HepG2 (cell line): ENCODE results near the gene SF3A2. TPM values are rescaled to one million over a fixed set of nuclear protein-coding genes. Genes with fewer than 3 reads are reported as not detected.

ENCODE experiments used
- AGO2 ChIP-seq: fragments of 200-400 bp; formaldehyde crosslinking; optimal IDR thresholded peaks from 2 replicates; pipeline ENCODE3; 2017; ENCODE audit warnings: mild to moderate bottlenecking, low read depth, low read length, moderate library complexity
- CBFB ChIP-seq: sonication (generic); formaldehyde crosslinking; IDR thresholded peaks from 2 replicates; pipeline ENCODE4 v1.4.0; 2020; ENCODE audit warnings: missing genetic modification reagents
- CENPT ChIP-seq: sonication (generic); formaldehyde crosslinking; IDR thresholded peaks from 2 replicates; pipeline ENCODE4 v1.8.0; 2022; ENCODE audit warnings: low read depth, mild to moderate bottlenecking, moderate library complexity, missing genetic modification reagents
- FOXK2 ChIP-seq: fragments of 450-650 bp; IDR thresholded peaks from 2 replicates; pipeline ENCODE4 v1.6.1; 2016
- GMEB2 ChIP-seq: IDR thresholded peaks from 2 replicates; pipeline ENCODE4 v1.6.1; 2016; ENCODE audit warnings: missing biosample characterization, missing genetic modification reagents, low read depth
- HIVEP1 ChIP-seq: sonication (generic); formaldehyde crosslinking; IDR thresholded peaks from 2 replicates; pipeline ENCODE4 v1.4.0; 2020; ENCODE audit warnings: mild to moderate bottlenecking, missing genetic modification reagents
- KLF6 ChIP-seq: IDR thresholded peaks from 2 replicates; pipeline ENCODE4 v1.8.0; 2016; ENCODE audit warnings: missing biosample characterization, missing genetic modification reagents
- MZF1 ChIP-seq: sonication (generic); formaldehyde crosslinking; IDR thresholded peaks from 2 replicates; pipeline ENCODE4 v1.8.1; 2023; ENCODE audit warnings: mild to moderate bottlenecking, missing genetic modification reagents, borderline replicate concordance
- NR1H2 ChIP-seq: sonication (generic); formaldehyde crosslinking; IDR thresholded peaks from 2 replicates; pipeline ENCODE4 v1.8.1; 2022; ENCODE audit warnings: low read depth, missing genetic modification reagents, borderline replicate concordance
- NR3C1 ChIP-seq: sonication (generic); formaldehyde crosslinking; IDR thresholded peaks from 2 replicates; pipeline ENCODE4 v1.4.0; 2020; ENCODE audit warnings: missing genetic modification reagents
- PATZ1 ChIP-seq: sonication (generic); formaldehyde crosslinking; IDR thresholded peaks from 2 replicates; pipeline ENCODE4 v1.4.0; 2020; ENCODE audit warnings: missing genetic modification reagents
- RARA ChIP-seq: IDR thresholded peaks from 2 replicates; pipeline ENCODE4 v1.6.1; 2016; ENCODE audit warnings: missing genetic modification reagents, missing compliant biosample characterization
- SALL2 ChIP-seq: sonication (generic); formaldehyde crosslinking; IDR thresholded peaks from 2 replicates; pipeline ENCODE4 v1.8.1; 2023; ENCODE audit warnings: mild to moderate bottlenecking, missing genetic modification reagents, inconsistent platforms
- SIN3B ChIP-seq: fragments of 150-350 bp; IDR thresholded peaks from 2 replicates; pipeline ENCODE4 v1.6.1; 2014; ENCODE audit warnings: low read length
- ZBTB33 ChIP-seq: sonication (generic); formaldehyde crosslinking; IDR thresholded peaks from 2 replicates; pipeline ENCODE4 v1.4.0; 2020; ENCODE audit warnings: missing genetic modification reagents
- ZBTB8A ChIP-seq: sonication (generic); formaldehyde crosslinking; IDR thresholded peaks from 2 replicates; pipeline ENCODE4 v1.4.0; 2020; ENCODE audit warnings: mild to moderate bottlenecking, low read depth, missing genetic modification reagents, borderline replicate concordance
- ZMYM3 ChIP-seq: sonication (generic); formaldehyde crosslinking; IDR thresholded peaks from 2 replicates; pipeline ENCODE4 v1.5.1; 2020; ENCODE audit warnings: mild to moderate bottlenecking, missing genetic modification reagents
- ZNF230 ChIP-seq: sonication (generic); formaldehyde crosslinking; IDR thresholded peaks from 2 replicates; pipeline ENCODE4 v1.4.0; 2020; ENCODE audit warnings: mild to moderate bottlenecking, missing genetic modification reagents
- ZNF33B ChIP-seq: sonication (generic); formaldehyde crosslinking; IDR thresholded peaks from 2 replicates; pipeline ENCODE4 v1.5.1; 2020; ENCODE audit warnings: mild to moderate bottlenecking, missing genetic modification reagents
- ZNF367 ChIP-seq: sonication (generic); formaldehyde crosslinking; IDR thresholded peaks from 2 replicates; pipeline ENCODE4 v1.4.0; 2020; ENCODE audit warnings: missing genetic modification reagents, borderline replicate concordance
- ZNF691 ChIP-seq: sonication (generic); formaldehyde crosslinking; IDR thresholded peaks from 2 replicates; pipeline ENCODE4 v1.4.0; 2020; ENCODE audit warnings: missing genetic modification reagents, low read depth, mild to moderate bottlenecking, borderline replicate concordance
- ZNF775 ChIP-seq: sonication (generic); formaldehyde crosslinking; IDR thresholded peaks from 2 replicates; pipeline ENCODE4 v1.4.0; 2020; ENCODE audit warnings: missing genetic modification reagents, mild to moderate bottlenecking, moderate library complexity, borderline replicate concordance
- ZSCAN12 ChIP-seq: sonication (generic); formaldehyde crosslinking; IDR thresholded peaks from 2 replicates; pipeline ENCODE4 v1.9.0; 2021; ENCODE audit warnings: mild to moderate bottlenecking, missing genetic modification reagents
- polyA plus RNA-seq, 8 experiments: library from polyadenylated mRNA; depleted of rRNA in 3 of 8; stranded (reverse) in 7 of 8; unstranded in 1 of 8; fragments of >200 nt; fragmentation: Illumina TruSeq in 4 of 8; extraction: Trizol in 4 of 8; gene quantifications; 2 replicates each; pipeline versions ENCODE4 v1.2.1 to v1.2.3, GENCODE V29; 2011 to 2016; ENCODE audit warnings: low read depth in 4 of 8, missing spikeins in 1 of 8, mixed read lengths in 1 of 8; ENCODE audit not compliant: insufficient read depth in 1 of 8
- total RNA-seq, 5 experiments: library from RNA; depleted of rRNA; stranded (reverse); fragments of >200 nt; fragmentation: Illumina TruSeq; extraction: Trizol; gene quantifications; 2 replicates each; pipeline ENCODE4 v1.2.3, GENCODE V29; 2016; ENCODE audit warnings: low read depth in 1 of 5

The SF3A2 gene
- total and polyA plus RNA-seq, 2 of the 13 experiments (the other 11 are each of a cell fraction or from before 2014, with no cell fraction given): 8.6 to 8.8 TPM

- no peak for TF ChIP-seq ZBTB33 (CRISPR knock-in tag)
- TF ChIP-seq KLF6 (CRISPR knock-in tag): peak; percentile 66; the same call in 1 of the 2 replicates
- TF ChIP-seq GMEB2 (CRISPR knock-in tag): no peak
- TF ChIP-seq ZBTB8A (CRISPR knock-in tag): no peak
- TF ChIP-seq PATZ1 (CRISPR knock-in tag): peak; percentile 86
- TF ChIP-seq HIVEP1 (CRISPR knock-in tag): no peak; the same call in 1 of the 2 replicates
- TF ChIP-seq ZNF367 (CRISPR knock-in tag): no peak
- 0 out of 2 replicates have a peak, but pooled peaks have one; percentile 23 for TF ChIP-seq NR1H2 (CRISPR knock-in tag)
- TF ChIP-seq ZNF691 (CRISPR knock-in tag): no peak
- no peak for TF ChIP-seq ZSCAN12 (CRISPR knock-in tag)
- no peak for TF ChIP-seq ZNF230 (CRISPR knock-in tag)
- 0 out of 2 replicates have a peak, but pooled peaks have one; percentile 47 for TF ChIP-seq CENPT (CRISPR knock-in tag)
- TF ChIP-seq SIN3B: no peak
- peak; percentile 68 for TF ChIP-seq AGO2
- TF ChIP-seq FOXK2: no peak
- TF ChIP-seq MZF1: 0 out of 2 replicates have a peak, but pooled peaks have one; percentile 28
- TF ChIP-seq SALL2 (CRISPR knock-in tag): no peak
- peak; percentile 86 for TF ChIP-seq RARA (CRISPR knock-in tag)
- no peak for TF ChIP-seq CBFB (CRISPR knock-in tag)
- TF ChIP-seq NR3C1: no peak
- no peak for TF ChIP-seq ZNF775 (CRISPR knock-in tag)
- TF ChIP-seq ZNF33B: no peak
- peak; percentile 34; the same call in 1 of the 2 replicates for TF ChIP-seq ZMYM3 (CRISPR knock-in tag)
These were observed 1.1 kb upstream of the SF3A2 start (continued) for GRCh38 chr19:2235381-2236063.
